Activated naive CD8-positive, alpha-beta T cell treated with anti-CD3 and anti-CD28 coated beads for 36 hours (primary cell): ENCODE data around the gene GGT7. TPM values are rescaled to one million over a fixed set of nuclear protein-coding genes. Genes with fewer than 3 reads are reported as not detected.

ENCODE experiments used
- DNase-seq: peaks from one replicate; pipeline ENCODE4 v3.0.0; 2021
- H3K27ac Mint-ChIP-seq: one replicate; pipeline ENCODE4 v1.8.0; 2022; ENCODE audit warnings: mild to moderate bottlenecking, moderate library complexity, mixed read lengths
- H3K27me3 Mint-ChIP-seq: one replicate; pipeline ENCODE4 v1.8.0; 2022; ENCODE audit warnings: mild to moderate bottlenecking, mixed read lengths
- H3K36me3 Mint-ChIP-seq: one replicate; pipeline ENCODE4 v1.8.0; 2021; ENCODE audit warnings: mild to moderate bottlenecking, mixed read lengths
- H3K4me1 Mint-ChIP-seq: one replicate; pipeline ENCODE4 v1.8.0; 2021; ENCODE audit warnings: mixed read lengths
- H3K4me3 Mint-ChIP-seq: one replicate; pipeline ENCODE4 v1.8.0; 2022; ENCODE audit warnings: mild to moderate bottlenecking, moderate library complexity, mixed read lengths
- H3K9me3 Mint-ChIP-seq: one replicate; pipeline ENCODE4 v1.8.0; 2022; ENCODE audit warnings: mixed read lengths
- total RNA-seq, 2 experiments: library from RNA; stranded (reverse); gene quantifications; one replicate each; pipeline ENCODE4 v1.2.3, GENCODE V29; 2021

GGT7 gene
- total RNA-seq, 2 experiments from 2014 or later, result 10.5 to 10.9 TPM

GRCh38 chr20:34797012-34797995, 75.4 kb downstream of the GGT7 start:
- Mint-ChIP-seq H3K9me3 (no peaks in the 10 kb centered on the region), H3K27me3 (no peaks in the 10 kb centered on the region), H3K4me1 (peaks cover 34% of the 10 kb centered on the region), H3K4me3 (no peak overlapping the region), H3K36me3 (peaks cover 18% of the 10 kb centered on the region), H3K27ac (no peak overlapping the region)
- no peak for DNase-seq

Other genes starting within 250 kb of the GGT7 start
- gene PIGU, start 195.8 kb downstream of the GGT7 start, total RNA-seq, result 10 to 100 TPM; 18.7 to 19.3 TPM
- 1 to 10 TPM; 2.6 to 2.9 TPM for gene TP53INP2, start 168.5 kb downstream of the GGT7 start, total RNA-seq
- gene NCOA6, start 47.2 kb downstream of the GGT7 start, total RNA-seq, result 10 to 100 TPM; 17.3 to 19.5 TPM
- gene ACSS2, start 3.8 kb upstream of the GGT7 start, total RNA-seq, result 10 to 100 TPM in 1 of 2 experiments, 1 to 10 TPM in 1; 8.7 to 11.0 TPM
- gene GSS, start 83.0 kb upstream of the GGT7 start, total RNA-seq, result 10 to 100 TPM; 48.0 to 50.3 TPM
- gene MYH7B, start 83.0 kb upstream of the GGT7 start, total RNA-seq, result under 1 TPM; 0.30 to 0.33 TPM
- 10 to 100 TPM; 39.6 to 43.1 TPM for gene TRPC4AP, start 220.0 kb upstream of the GGT7 start, total RNA-seq